ENCODE measurements around the gene ACOT7. TPM values are rescaled to one million over a fixed set of nuclear protein-coding genes. Genes with fewer than 3 reads are reported as not detected.

Gene ACOT7
- total RNA-seq, 2 experiments from 2014 or later = 23.4 to 53.6 TPM

- ChIA-PET POLR2A (interaction anchor here (1.1 kb wide), 1 partner anchor 159 kb away, joined by 4 read pairs; no protein-coding TSS in a partner anchor), CTCF (ENCODE audit: unreplicated experiment) (no interaction called here)
- Histone ChIP-seq H3K4me1 (ENCODE audit: insufficient read depth, low read length, poor library complexity, severe bottlenecking) (no peaks in the 10 kb centered on the region), H2AFZ (ENCODE audit: low read length) (no peak overlapping the region), H4K20me1 (ENCODE audit: insufficient read depth, low read length) (no peaks in the 10 kb centered on the region), H3K9me3 (ENCODE audit: low read length) (no peaks in the 10 kb centered on the region), H3K79me2 (ENCODE audit: insufficient read depth, low read depth, low read length) (no peaks in the 10 kb centered on the region), H3K9me2 (ENCODE audit: insufficient read depth, low read length) (no peaks in the 10 kb centered on the region), H3K4me3 (ENCODE audit: low read depth, low read length, poor library complexity, severe bottlenecking) (no peak overlapping the region), H3K4me2 (ENCODE audit: low read length) (no peak overlapping the region), H3K36me3 (ENCODE audit: insufficient read depth, low read length) (no peaks in the 10 kb centered on the region), H3K27ac (ENCODE audit: low read depth, low read length, poor library complexity, severe bottlenecking) (no peak overlapping the region)
- TF ChIP-seq CTCF (conservative IDR thresholded peaks at IDR 0.05; ENCODE audit: low read length) (no peak), EZH2phosphoT487 (IDR thresholded peaks at IDR 0.05; ENCODE audit: borderline replicate concordance, low read depth, low read length) (no peak)
- DNase-seq (ENCODE audit: low spot score) = no peak
- intact Hi-C loops (cut with micrococcal nuclease; ENCODE audit: unreplicated experiment) = loop anchor here (5.0 to 10.0 kb wide), 3 partner anchors 109 to 187 kb away; no protein-coding TSS in a partner anchor
- no TSS peak for BruUV-seq (replicated peaks)
These were observed 145.3 kb downstream of the ACOT7 start for GRCh38 chr1:6248161-6248776.

GRCh38 chr1:6247651-6248050 is 145.9 kb downstream of the ACOT7 start:
- no peaks in the 10 kb centered on the region for H3K79me2 ChIP-seq (ENCODE audit: insufficient read depth, low read depth, low read length)
- BruUV-seq (replicated peaks) = no TSS peak
- H3K4me2 ChIP-seq (ENCODE audit: low read length) = no peak overlapping the region
- no peaks in the 10 kb centered on the region for H3K9me2 ChIP-seq (ENCODE audit: insufficient read depth, low read length)
- ChIA-PET POLR2A (interaction anchor here (0.6 to 1.1 kb wide), 2 partner anchors 159 to 165 kb away, joined by 3 to 4 read pairs; no protein-coding TSS in a partner anchor), CTCF (ENCODE audit: unreplicated experiment) (interaction anchor here (1.1 kb wide), 1 partner anchor 9 kb away, joined by 3 read pairs; no protein-coding TSS in a partner anchor)
- TF ChIP-seq CTCF (conservative IDR thresholded peaks at IDR 0.05; ENCODE audit: low read length) = no peak
- no peak for TF ChIP-seq EZH2phosphoT487 (IDR thresholded peaks at IDR 0.05; ENCODE audit: borderline replicate concordance, low read depth, low read length)
- no peaks in the 10 kb centered on the region for H4K20me1 ChIP-seq (ENCODE audit: insufficient read depth, low read length)
- no peaks in the 10 kb centered on the region for H3K9me3 ChIP-seq (ENCODE audit: low read length)
- no peaks in the 10 kb centered on the region for H3K4me1 ChIP-seq (ENCODE audit: insufficient read depth, low read length, poor library complexity, severe bottlenecking)
- intact Hi-C loops (cut with micrococcal nuclease; ENCODE audit: unreplicated experiment) = loop anchor here (2.0 to 10.0 kb wide), 4 partner anchors 110 to 187 kb away; no protein-coding TSS in a partner anchor
- H3K27ac ChIP-seq (ENCODE audit: low read depth, low read length, poor library complexity, severe bottlenecking) = no peak overlapping the region
- no peak for DNase-seq (ENCODE audit: low spot score)
- H3K36me3 ChIP-seq (ENCODE audit: insufficient read depth, low read length) = no peaks in the 10 kb centered on the region
- no peak overlapping the region for H2AFZ ChIP-seq (ENCODE audit: low read length)
- no peak overlapping the region for H3K4me3 ChIP-seq (ENCODE audit: low read depth, low read length, poor library complexity, severe bottlenecking)

All from OCI-LY7 (cell line).